Endodermal cell (in vitro differentiated cells): Measurements from ENCODE around the gene SCRN3. TPM values are rescaled to one million over a fixed set of nuclear protein-coding genes. Genes with fewer than 3 reads are reported as not detected.

Experiments
- DNase-seq: peaks from one replicate; pipeline ENCODE4 v3.0.0-alpha.2; 2017
- H3K27ac ChIP-seq: 2 replicates; pipeline ENCODE4 v1.5.1; 2013; ENCODE audit warnings: mild to moderate bottlenecking, low read depth, low read length, moderate library complexity
- H3K27me3 ChIP-seq: 2 replicates; pipeline ENCODE4 v1.6.1; 2013; ENCODE audit warnings: mild to moderate bottlenecking, low read length, moderate library complexity; ENCODE audit not compliant: insufficient read depth, control insufficient read depth, poor library complexity, severe bottlenecking
- H3K36me3 ChIP-seq: 2 replicates; pipeline ENCODE4 v1.7.0; 2013; ENCODE audit warnings: mild to moderate bottlenecking, low read length, moderate library complexity; ENCODE audit not compliant: control insufficient read depth, insufficient read depth
- H3K4me1 ChIP-seq: one replicate; pipeline ENCODE4 v1.7.0; 2013; ENCODE audit warnings: low read length; ENCODE audit not compliant: control insufficient read depth, insufficient read depth
- H3K4me3 ChIP-seq: 2 replicates; pipeline ENCODE4 v1.5.1; 2013; ENCODE audit warnings: mild to moderate bottlenecking, low read length, moderate library complexity
- H3K9ac ChIP-seq: 2 replicates; pipeline ENCODE4 v1.6.1; 2013; ENCODE audit warnings: mild to moderate bottlenecking, low read length, moderate library complexity; ENCODE audit not compliant: poor library complexity, severe bottlenecking; ENCODE audit errors: extremely low read depth
- H3K9me3 ChIP-seq: 2 replicates; pipeline ENCODE4 v1.6.1; 2013; ENCODE audit warnings: mild to moderate bottlenecking, low read length, moderate library complexity; ENCODE audit not compliant: control insufficient read depth
- H3K27ac Mint-ChIP-seq: 2 replicates; pipeline ENCODE4 v1.8.0; 2020; ENCODE audit warnings: mixed read lengths
- H3K27me3 Mint-ChIP-seq: 2 replicates; pipeline ENCODE4 v1.8.0; 2021; ENCODE audit warnings: mild to moderate bottlenecking, mixed read lengths; ENCODE audit not compliant: insufficient read depth
- H3K36me3 Mint-ChIP-seq: 2 replicates; pipeline ENCODE4 v1.8.0; 2020; ENCODE audit warnings: low read depth, mixed read lengths
- H3K4me1 Mint-ChIP-seq: 2 replicates; pipeline ENCODE4 v1.8.0; 2020; ENCODE audit warnings: mixed read lengths
- H3K4me3 Mint-ChIP-seq: 2 replicates; pipeline ENCODE4 v1.8.0; 2020; ENCODE audit warnings: mild to moderate bottlenecking, moderate library complexity, mixed read lengths
- H3K9me3 Mint-ChIP-seq: 2 replicates; pipeline ENCODE4 v1.8.0; 2020; ENCODE audit warnings: mild to moderate bottlenecking, mixed read lengths
- CTCF ChIP-seq: fragments of 200-600 bp; sonication (generic); conservative IDR thresholded peaks from 2 replicates; pipeline ENCODE4 v1.5.0; 2021; ENCODE audit warnings: antibody characterized with exemption, mild to moderate bottlenecking
- WGBS, 2 experiments: methylation state at CpG; one replicate each; pipeline versions ENCODE4 v1.1.5 to v1.1.7; 2013; ENCODE audit warnings: missing lambda C conversion rate in 2 of 2, mixed read lengths in 1 of 2; ENCODE audit not compliant: insufficient coverage in 1 of 2, insufficient read length in 1 of 2; 5-methylcytosine and 5-hydroxymethylcytosine counted together
- total RNA-seq, 2 donors: library from RNA; stranded (reverse); fragmentation: NEBNext Ultra II Directional in 1 of 2; extraction: Animal tissue kit (Norgen Biotek cat#: 25700) in 1 of 2; gene quantifications; 2 replicates in 1 of 2; 3 replicates in 1 of 2; pipeline ENCODE4 v1.2.1, GENCODE V29; 2021

SCRN3 gene
- total RNA-seq, 2 donors from 2014 or later = 11.4 to 13.6 TPM

DNA sequence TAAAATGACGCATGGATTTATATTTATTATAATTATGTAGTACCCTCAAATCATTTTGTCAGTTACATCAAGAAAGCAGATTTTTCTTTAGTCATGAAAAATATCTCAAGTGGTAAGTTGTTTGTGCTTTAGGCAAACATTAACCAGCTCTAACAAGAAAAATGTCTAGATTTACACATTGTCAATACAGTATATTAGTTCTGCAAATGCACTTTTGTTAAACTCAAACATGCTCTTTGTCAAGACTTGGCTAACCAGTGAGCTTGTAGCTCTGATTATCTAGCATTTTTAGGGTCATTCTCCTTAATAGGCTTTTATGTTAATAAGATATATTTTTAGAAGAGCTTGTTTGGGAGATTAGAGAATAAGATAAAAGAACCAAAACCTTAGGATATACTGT is 32.7 kb downstream of the SCRN3 start:
- H3K27ac Mint-ChIP-seq = no peak overlapping the region
- H3K4me3 Mint-ChIP-seq = no peak overlapping the region
- Histone ChIP-seq H3K9ac (no peak overlapping the region), H3K4me1 (no peaks in the 10 kb centered on the region), H3K36me3 (peaks cover 33% of the 10 kb centered on the region), H3K9me3 (peaks cover 15% of the 10 kb centered on the region), H3K4me3 (no peak overlapping the region), H3K27me3 (no peaks in the 10 kb centered on the region), H3K27ac (no peak overlapping the region)
- no peak for TF ChIP-seq CTCF
- no peaks in the 10 kb centered on the region for H3K27me3 Mint-ChIP-seq
- no CpG with 5 or more reads among the region's 1 CpG for WGBS, 2 experiments
- peaks cover 27% of the 10 kb centered on the region for H3K36me3 Mint-ChIP-seq
- DNase-seq = no peak
- H3K4me1 Mint-ChIP-seq = no peaks in the 10 kb centered on the region
- peaks cover 7% of the 10 kb centered on the region for H3K9me3 Mint-ChIP-seq

DNA sequence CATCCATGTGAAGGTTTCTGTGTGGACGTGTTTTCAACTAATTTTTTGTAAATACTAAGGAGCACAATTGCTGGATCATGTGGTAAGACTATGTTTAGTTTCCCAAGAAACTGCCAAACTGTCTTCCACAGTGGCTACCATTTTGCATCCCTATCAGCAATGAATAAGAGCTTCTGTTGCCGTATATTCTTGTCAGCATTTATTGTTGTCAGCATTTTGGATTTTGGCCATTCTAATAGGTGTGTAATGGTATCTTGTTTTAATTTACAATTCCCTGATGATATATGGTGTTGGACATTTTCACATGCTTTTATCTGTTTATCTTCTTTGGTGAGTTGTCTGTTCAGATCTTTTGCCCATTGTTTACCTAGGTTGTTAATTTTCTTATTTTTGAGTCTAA is 34.5 kb downstream of the SCRN3 start:
- peaks cover 28% of the 10 kb centered on the region for H3K36me3 ChIP-seq
- H3K4me1 Mint-ChIP-seq = no peaks in the 10 kb centered on the region
- no peaks in the 10 kb centered on the region for H3K27me3 ChIP-seq
- H3K9me3 ChIP-seq = peaks cover 15% of the 10 kb centered on the region
- no peaks in the 10 kb centered on the region for H3K4me1 ChIP-seq
- peaks cover 27% of the 10 kb centered on the region for H3K36me3 Mint-ChIP-seq
- no peaks in the 10 kb centered on the region for H3K27me3 Mint-ChIP-seq
- H3K9ac ChIP-seq = no peak overlapping the region
- no peak for TF ChIP-seq CTCF
- H3K4me3 Mint-ChIP-seq = no peak overlapping the region
- no peak for DNase-seq
- H3K9me3 Mint-ChIP-seq = peaks cover 7% of the 10 kb centered on the region
- WGBS, 2 experiments = 74 to 80% methylated on average over 1 to 2 of the region's 2 CpGs
- no peak overlapping the region for H3K27ac ChIP-seq
- H3K27ac Mint-ChIP-seq = no peak overlapping the region
- no peak overlapping the region for H3K4me3 ChIP-seq

- Histone ChIP-seq H3K27me3 (no peaks in the 10 kb centered on the region), H3K9ac (no peak overlapping the region), H3K4me3 (no peak overlapping the region), H3K27ac (no peak overlapping the region), H3K9me3 (peaks cover 15% of the 10 kb centered on the region), H3K4me1 (no peaks in the 10 kb centered on the region), H3K36me3 (peaks cover 18% of the 10 kb centered on the region)
- no peak for TF ChIP-seq CTCF
- no peaks in the 10 kb centered on the region for H3K27me3 Mint-ChIP-seq
- H3K4me1 Mint-ChIP-seq = no peaks in the 10 kb centered on the region
- no peak for DNase-seq
- 96% methylated on average over 1 of the region's 1 CpG; no CpG with 5 or more reads in 1 of the 2 experiments for WGBS, 2 experiments
- peaks cover 32% of the 10 kb centered on the region for H3K36me3 Mint-ChIP-seq
- no peak overlapping the region for H3K4me3 Mint-ChIP-seq
- peaks cover 7% of the 10 kb centered on the region for H3K9me3 Mint-ChIP-seq
- H3K27ac Mint-ChIP-seq = no peak overlapping the region
Observed at GRCh38 chr2:174431902-174432301, 36.4 kb downstream of the SCRN3 start.
